ENCODE measurements around the gene REEP6.

DNA sequence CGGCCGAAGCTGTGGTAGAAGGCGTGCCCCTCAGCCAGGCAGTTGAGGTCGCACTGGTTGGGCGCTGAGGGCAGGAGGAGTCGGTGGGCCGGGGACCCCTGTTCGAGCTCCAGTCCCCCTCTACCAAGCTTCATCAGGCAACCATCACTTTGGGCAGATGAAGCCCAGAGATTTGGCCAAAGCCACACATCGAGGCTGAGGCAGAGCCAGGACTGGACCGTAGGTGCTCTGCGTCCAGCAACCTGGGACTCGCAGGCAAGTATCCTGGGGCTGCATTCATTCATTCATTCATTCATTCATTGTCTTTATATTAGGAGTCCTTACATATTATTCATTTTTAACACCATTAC, 17.5 kb downstream of the REEP6 start:
- TF ChIP-seq CTCF (IDR thresholded peaks at IDR 0.05) = no peak
- no peak for TF ChIP-seq POLR2A (IDR thresholded peaks at IDR 0.05)

All from uterus (tissue), 2 donors.